HG03196 (cell line): Measurements from ENCODE around the gene EML5.

ENCODE experiments used
- ATAC-seq: cut with Tn5 transposase; IDR thresholded peaks from one replicate; pipeline ENCODE4 v1.9.1; 2021; ENCODE audit not compliant: unreplicated experiment

The EML5 gene

GRCh38 chr14:88618476-88618875 lies 174.3 kb downstream of the EML5 start:
- no peak for ATAC-seq

- no peak for ATAC-seq
Measured at GRCh38 chr14:88617479-88617878, 175.3 kb downstream of the EML5 start.

- no peak for ATAC-seq
Measured at GRCh38 chr14:88616697-88617096, 176.1 kb downstream of the EML5 start.

GRCh38 chr14:88614218-88614907 lies 178.4 kb downstream of the EML5 start:
- no peak for ATAC-seq

- no peak for ATAC-seq
Measured at GRCh38 chr14:88613552-88614010, 179.2 kb downstream of the EML5 start.

GRCh38 chr14:88612981-88613380 lies 179.8 kb downstream of the EML5 start:
- ATAC-seq = no peak

- no peak for ATAC-seq
Measured at GRCh38 chr14:88611878-88612277, 180.9 kb downstream of the EML5 start.

- no peak for ATAC-seq
Measured at GRCh38 chr14:88607829-88608228, 184.9 kb downstream of the EML5 start.

- no peak for ATAC-seq
Measured at GRCh38 chr14:88605594-88605993, 187.2 kb downstream of the EML5 start.

- no peak for ATAC-seq
Measured at GRCh38 chr14:88604212-88604611, 188.5 kb downstream of the EML5 start.

GRCh38 chr14:88599761-88600439 lies 192.9 kb downstream of the EML5 start:
- peak; percentile 94 for ATAC-seq

GRCh38 chr14:88599326-88599725 lies 193.4 kb downstream of the EML5 start:
- ATAC-seq = no peak

GRCh38 chr14:88598097-88598675 lies 194.6 kb downstream of the EML5 start:
- ATAC-seq = no peak

- no peak for ATAC-seq
Measured at GRCh38 chr14:88597601-88598000, 195.2 kb downstream of the EML5 start.

GRCh38 chr14:88597038-88597437 lies 195.7 kb downstream of the EML5 start:
- no peak for ATAC-seq

GRCh38 chr14:88592031-88592430 lies 200.7 kb downstream of the EML5 start:
- ATAC-seq = no peak

GRCh38 chr14:88590173-88590572 lies 202.6 kb downstream of the EML5 start:
- ATAC-seq = no peak

GRCh38 chr14:88588081-88588480 lies 204.7 kb downstream of the EML5 start:
- ATAC-seq = no peak

- ATAC-seq = no peak
Measured at GRCh38 chr14:88584451-88584850, 208.3 kb downstream of the EML5 start.

- no peak for ATAC-seq
Measured at GRCh38 chr14:88576222-88576621, 216.5 kb downstream of the EML5 start.

GRCh38 chr14:88572117-88572516 lies 220.6 kb downstream of the EML5 start:
- no peak for ATAC-seq

- no peak for ATAC-seq
Measured at GRCh38 chr14:88568196-88568595, 224.6 kb downstream of the EML5 start.
